HEK293 (cell line): ENCODE data around the gene EPS8L3.
"Not testable (repeated sequence)": the region's sequence is repeated elsewhere in the genome, so short reads cannot be mapped to it uniquely, and the experiment has no call there.

Experiments used
- CTCF ChIA-PET: fragments of 350-600 bp; formaldehyde crosslinking; extraction: SDS; loops from one replicate; lab custom pipeline; 2021; ENCODE audit warnings: antibody characterized with exemption; lab: Yijun Ruan, JAX
- POLR2A ChIA-PET: fragments of 300-600 bp; formaldehyde crosslinking; extraction: SDS; loops from one replicate; lab custom pipeline; 2020; ENCODE audit warnings: antibody characterized with exemption, inconsistent platforms; lab: Yijun Ruan, JAX
- H3K27ac ChIP-seq: fragments of 200-500 bp; sonication (Bioruptor generic); 2 replicates; pipeline ENCODE4 v1.5.1; 2014; ENCODE audit warnings: low read depth, low read length, control low read depth, inconsistent platforms; ENCODE audit errors: extremely low read depth
- H3K36me3 ChIP-seq, 2 experiments: fragments of 200-500 bp in 1 of 2; sonication (Bioruptor generic) in 1 of 2; 1 replicate in 1 of 2; 2 replicates in 1 of 2; pipeline ENCODE4 v1.5.1; 2014 to 2017; ENCODE audit warnings: inconsistent platforms in 2 of 2, low read length in 2 of 2; ENCODE audit not compliant: control insufficient read depth in 2 of 2, insufficient read depth in 1 of 2
- H3K4me1 ChIP-seq: fragments of 200-500 bp; sonication (Bioruptor generic); 2 replicates; pipeline ENCODE4 v1.5.1; 2014; ENCODE audit warnings: mild to moderate bottlenecking, low read length, inconsistent platforms; ENCODE audit not compliant: control insufficient read depth, insufficient read depth
- H3K4me3 ChIP-seq: 2 replicates; pipeline ENCODE4 v1.5.1; 2011; ENCODE audit warnings: low read depth, mild to moderate bottlenecking, control low read depth, low read length, moderate library complexity
- H3K9me3 ChIP-seq: fragments of 200-500 bp; sonication (Bioruptor generic); 2 replicates; pipeline ENCODE4 v1.5.1; 2014; ENCODE audit warnings: low read depth, low read length, inconsistent platforms; ENCODE audit not compliant: control insufficient read depth, insufficient read depth
- EGR2 ChIP-seq: fragments of 450-650 bp; formaldehyde crosslinking; IDR thresholded peaks from 2 replicates; pipeline ENCODE4 v1.5.1; 2016; ENCODE audit warnings: low read depth, missing biosample characterization, missing genetic modification characterization
- HOXA7 ChIP-seq: sonication (generic); formaldehyde crosslinking; IDR thresholded peaks from 2 replicates; pipeline ENCODE4 v1.8.1; 2022; ENCODE audit warnings: missing genetic modification reagents, borderline replicate concordance
- KLF7 ChIP-seq: fragments of 450-650 bp; formaldehyde crosslinking; IDR thresholded peaks from 2 replicates; pipeline ENCODE4 v1.5.1; 2016; ENCODE audit warnings: missing biosample characterization, missing genetic modification characterization, borderline replicate concordance
- ZBTB17 ChIP-seq: fragments of 450-650 bp; formaldehyde crosslinking; IDR thresholded peaks from 2 replicates; pipeline ENCODE4 v1.5.1; 2016; ENCODE audit warnings: missing biosample characterization, missing genetic modification characterization
- ZBTB20 ChIP-seq: fragments of 450-650 bp; formaldehyde crosslinking; IDR thresholded peaks from 2 replicates; pipeline ENCODE4 v1.5.1; 2016; ENCODE audit warnings: missing biosample characterization, missing genetic modification characterization
- ZIC2 ChIP-seq: fragments of 450-650 bp; formaldehyde crosslinking; IDR thresholded peaks from 2 replicates; pipeline ENCODE4 v1.5.1; 2016; ENCODE audit warnings: missing biosample characterization, missing genetic modification characterization
- ZNF169 ChIP-seq: fragments of 450-650 bp; formaldehyde crosslinking; IDR thresholded peaks from 2 replicates; pipeline ENCODE4 v1.5.1; 2016; ENCODE audit warnings: missing biosample characterization, missing genetic modification characterization
- ZNF239 ChIP-seq: fragments of 450-650 bp; formaldehyde crosslinking; IDR thresholded peaks from 2 replicates; pipeline ENCODE4 v1.5.1; 2016; ENCODE audit warnings: missing biosample characterization, missing genetic modification characterization
- ZNF623 ChIP-seq: fragments of 450-650 bp; formaldehyde crosslinking; IDR thresholded peaks from 2 replicates; pipeline ENCODE4 v1.5.1; 2016; ENCODE audit warnings: missing biosample characterization, missing genetic modification characterization
- ZNF660 ChIP-seq: fragments of 450-650 bp; IDR thresholded peaks from 2 replicates; pipeline ENCODE4 v1.5.1; 2018; ENCODE audit warnings: missing biosample characterization, mild to moderate bottlenecking, missing genetic modification characterization
- ZNF792 ChIP-seq: fragments of 450-650 bp; formaldehyde crosslinking; IDR thresholded peaks from 2 replicates; pipeline ENCODE4 v1.5.1; 2016; ENCODE audit warnings: missing biosample characterization, missing genetic modification characterization
- ZNF830 ChIP-seq: fragments of 450-650 bp; IDR thresholded peaks from 2 replicates; pipeline ENCODE4 v1.5.0; 2018; ENCODE audit warnings: missing biosample characterization, missing genetic modification characterization, low read depth, mild to moderate bottlenecking, moderate library complexity
- TF ChIP-seq, protein P1 (sequence below): fragments of 450-650 bp; formaldehyde crosslinking; IDR thresholded peaks from 2 replicates; pipeline ENCODE4 v1.5.1; 2016; ENCODE audit warnings: missing biosample characterization, missing genetic modification characterization
- TF ChIP-seq, protein P2 (sequence below): fragments of 450-650 bp; formaldehyde crosslinking; optimal IDR thresholded peaks from 2 replicates; pipeline ENCODE3; 2016; ENCODE audit warnings: missing biosample characterization, mild to moderate bottlenecking, missing genetic modification characterization
- TF ChIP-seq, protein P3 (sequence below): fragments of 450-650 bp; formaldehyde crosslinking; IDR thresholded peaks from 2 replicates; pipeline ENCODE4 v1.5.1; 2016; ENCODE audit warnings: missing biosample characterization, missing genetic modification characterization

Gene EPS8L3

DNA sequence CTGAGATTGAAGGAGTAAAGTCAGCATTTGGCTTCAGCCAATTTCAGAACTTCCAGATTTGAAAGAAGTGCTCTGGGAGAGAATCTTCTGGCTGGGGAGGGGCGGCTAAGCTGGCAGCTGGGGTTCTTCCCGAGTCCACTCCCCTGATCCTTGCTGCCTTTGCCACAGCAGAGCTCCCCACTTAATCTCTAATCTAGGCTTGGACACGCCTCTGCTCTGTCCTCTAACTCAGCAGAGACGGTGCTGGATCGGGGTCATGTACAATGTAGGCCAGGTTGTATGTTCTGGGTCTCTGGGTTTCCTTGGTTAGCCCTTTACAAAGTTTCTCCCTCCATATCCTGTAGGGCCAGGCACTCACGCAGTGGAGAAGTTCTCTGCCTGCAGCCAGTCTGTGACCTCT, 12.8 kb downstream of the EPS8L3 start:
- H3K4me1 ChIP-seq: no peaks in the 10 kb centered on the region
- H3K36me3 ChIP-seq: no peaks in the 10 kb centered on the region
- ChIA-PET POLR2A (no interaction called here), CTCF (interaction anchor here (1.2 to 1.4 kb wide), 2 partner anchors 107 kb away, joined by 4 to 6 read pairs; no protein-coding TSS in a partner anchor)
- no peak for TF ChIP-seq ZNF830
- TF ChIP-seq, protein P1, sequence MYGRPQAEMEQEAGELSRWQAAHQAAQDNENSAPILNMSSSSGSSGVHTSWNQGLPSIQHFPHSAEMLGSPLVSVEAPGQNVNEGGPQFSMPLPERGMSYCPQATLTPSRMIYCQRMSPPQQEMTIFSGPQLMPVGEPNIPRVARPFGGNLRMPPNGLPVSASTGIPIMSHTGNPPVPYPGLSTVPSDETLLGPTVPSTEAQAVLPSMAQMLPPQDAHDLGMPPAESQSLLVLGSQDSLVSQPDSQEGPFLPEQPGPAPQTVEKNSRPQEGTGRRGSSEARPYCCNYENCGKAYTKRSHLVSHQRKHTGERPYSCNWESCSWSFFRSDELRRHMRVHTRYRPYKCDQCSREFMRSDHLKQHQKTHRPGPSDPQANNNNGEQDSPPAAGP: no peak
- TF ChIP-seq ZNF239 (tag by site-specific recombination): no peak
- no peak for TF ChIP-seq HOXA7
- no peak for TF ChIP-seq ZNF169 (tag by site-specific recombination)
- TF ChIP-seq, protein P2, sequence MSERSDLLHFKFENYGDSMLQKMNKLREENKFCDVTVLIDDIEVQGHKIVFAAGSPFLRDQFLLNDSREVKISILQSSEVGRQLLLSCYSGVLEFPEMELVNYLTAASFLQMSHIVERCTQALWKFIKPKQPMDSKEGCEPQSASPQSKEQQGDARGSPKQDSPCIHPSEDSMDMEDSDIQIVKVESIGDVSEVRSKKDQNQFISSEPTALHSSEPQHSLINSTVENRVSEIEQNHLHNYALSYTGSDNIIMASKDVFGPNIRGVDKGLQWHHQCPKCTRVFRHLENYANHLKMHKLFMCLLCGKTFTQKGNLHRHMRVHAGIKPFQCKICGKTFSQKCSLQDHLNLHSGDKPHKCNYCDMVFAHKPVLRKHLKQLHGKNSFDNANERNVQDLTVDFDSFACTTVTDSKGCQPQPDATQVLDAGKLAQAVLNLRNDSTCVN: no peak
- TF ChIP-seq ZBTB17 (tag by site-specific recombination): no peak
- no peak for TF ChIP-seq EGR2
- H3K27ac ChIP-seq: no peak overlapping the region
- no peak overlapping the region for H3K4me3 ChIP-seq
- H3K9me3 ChIP-seq: no peaks in the 10 kb centered on the region; the same call in 1 of the 2 replicates

DNA sequence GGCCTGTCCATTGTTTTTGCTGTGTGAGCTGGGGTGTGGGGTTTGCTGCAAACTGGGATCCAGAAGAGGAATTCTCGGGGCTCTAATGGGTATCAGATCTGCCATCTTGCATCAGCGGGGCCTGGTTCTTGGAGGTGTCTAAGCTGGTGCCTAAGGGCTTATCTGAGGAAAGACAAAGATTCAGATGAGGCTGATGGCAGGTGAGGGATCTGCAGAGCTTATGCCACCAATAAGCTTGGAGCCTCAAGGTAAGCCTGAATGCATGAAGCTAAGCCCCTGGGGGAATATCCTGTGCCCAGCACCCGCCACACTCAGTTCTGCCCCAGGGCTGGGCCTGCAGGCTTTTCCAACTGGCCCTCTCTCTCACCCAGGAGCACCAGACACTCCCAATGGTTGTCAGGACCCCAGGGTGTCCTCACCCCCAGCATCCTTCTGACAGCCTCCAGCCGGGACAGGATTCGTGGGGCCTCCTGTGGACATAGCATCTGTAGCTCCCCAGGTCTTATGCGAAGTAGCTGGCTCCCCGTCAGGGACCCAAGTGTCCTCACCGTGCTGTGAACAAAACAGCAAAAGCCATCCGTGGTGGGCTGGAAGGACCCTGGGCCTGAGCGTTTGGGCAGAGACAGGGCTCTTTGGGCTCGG, 13.4 kb downstream of the EPS8L3 start:
- CTCF ChIA-PET: interaction anchor here (0.6 to 1.4 kb wide), 3 partner anchors 107 to 182 kb away, joined by 3 to 6 read pairs (median 5); no protein-coding TSS in a partner anchor
- TF ChIP-seq ZNF792: no peak
- TF ChIP-seq ZIC2 (tag by site-specific recombination): peak; percentile 47
- no peaks in the 10 kb centered on the region for H3K36me3 ChIP-seq
- POLR2A ChIA-PET: no interaction called here
- H3K4me1 ChIP-seq: no peaks in the 10 kb centered on the region
- H3K27ac ChIP-seq: no peak overlapping the region
- no peak overlapping the region for H3K4me3 ChIP-seq
- no peaks in the 10 kb centered on the region; the same call in 1 of the 2 replicates for H3K9me3 ChIP-seq

DNA sequence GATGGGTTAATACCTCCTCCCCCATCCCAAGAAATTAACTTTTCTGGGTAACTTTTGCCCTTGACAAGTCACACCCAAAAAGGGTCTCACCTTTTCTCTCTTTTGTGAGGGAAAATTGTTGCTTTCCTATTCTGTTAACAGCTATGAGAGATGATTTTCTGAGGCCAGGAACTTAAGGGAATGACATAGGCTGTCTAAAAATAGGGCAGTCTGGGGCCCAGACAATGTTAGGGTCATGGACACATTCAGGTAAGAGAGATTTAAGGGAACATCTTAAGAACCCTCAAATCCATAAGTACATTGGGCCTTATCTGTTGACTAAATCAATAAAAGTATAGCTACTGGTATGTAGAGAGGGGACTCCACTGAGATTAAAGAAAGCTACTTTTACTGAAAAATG, 14.5 kb downstream of the EPS8L3 start:
- no peaks in the 10 kb centered on the region for H3K4me1 ChIP-seq
- H3K27ac ChIP-seq: no peak overlapping the region
- H3K9me3 ChIP-seq: no peaks in the 10 kb centered on the region; the same call in 1 of the 2 replicates
- TF ChIP-seq, protein P3, sequence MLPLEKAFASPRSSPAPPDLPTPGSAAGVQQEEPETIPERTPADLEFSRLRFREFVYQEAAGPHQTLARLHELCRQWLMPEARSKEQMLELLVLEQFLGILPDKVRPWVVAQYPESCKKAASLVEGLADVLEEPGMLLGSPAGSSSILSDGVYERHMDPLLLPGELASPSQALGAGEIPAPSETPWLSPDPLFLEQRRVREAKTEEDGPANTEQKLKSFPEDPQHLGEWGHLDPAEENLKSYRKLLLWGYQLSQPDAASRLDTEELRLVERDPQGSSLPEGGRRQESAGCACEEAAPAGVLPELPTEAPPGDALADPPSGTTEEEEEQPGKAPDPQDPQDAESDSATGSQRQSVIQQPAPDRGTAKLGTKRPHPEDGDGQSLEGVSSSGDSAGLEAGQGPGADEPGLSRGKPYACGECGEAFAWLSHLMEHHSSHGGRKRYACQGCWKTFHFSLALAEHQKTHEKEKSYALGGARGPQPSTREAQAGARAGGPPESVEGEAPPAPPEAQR (tag by site-specific recombination): no peak
- TF ChIP-seq ZNF660 (tag by site-specific recombination) (no peak), KLF7 (tag by site-specific recombination) (no peak), ZNF623 (tag by site-specific recombination) (no peak), ZBTB20 (tag by site-specific recombination) (no peak)
- ChIA-PET CTCF (interaction anchor here (0.6 to 1.4 kb wide), 5 partner anchors 25 to 109 kb away, joined by 3 to 6 read pairs (median 5); no protein-coding TSS in a partner anchor), POLR2A (no interaction called here)
- no peak overlapping the region for H3K4me3 ChIP-seq
- H3K36me3 ChIP-seq: no peaks in the 10 kb centered on the region

DNA sequence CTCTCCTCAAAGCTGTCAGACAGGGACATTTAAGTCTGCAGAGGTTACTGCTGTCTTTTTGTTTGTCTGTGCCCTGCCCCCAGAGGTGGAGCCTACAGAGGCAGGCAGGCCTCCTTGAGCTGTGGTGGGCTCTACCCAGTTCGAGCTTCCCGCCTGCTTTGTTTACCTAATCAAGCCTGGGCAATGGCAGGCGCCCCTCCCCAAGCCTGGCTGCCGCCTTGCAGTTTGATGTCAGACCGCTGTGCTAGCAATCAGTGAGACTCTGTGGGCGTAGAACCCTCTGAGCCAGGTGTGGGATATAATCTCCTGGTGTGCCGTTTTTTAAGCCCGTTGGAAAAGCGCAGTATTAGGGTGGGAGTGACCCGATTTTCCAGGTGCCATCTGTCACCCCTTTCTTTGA, 15.4 kb downstream of the EPS8L3 start:
- H3K4me3 ChIP-seq, H3K27ac ChIP-seq, H3K4me1 ChIP-seq, H3K9me3 ChIP-seq, POLR2A ChIA-PET, H3K36me3 ChIP-seq: not testable (repeated sequence)
- CTCF ChIA-PET: interaction anchor here (0.7 kb wide), 1 partner anchor 107 kb away, joined by 3 read pairs; no protein-coding TSS in a partner anchor
